GM11168 (cell line): Measurements from ENCODE around the gene NKX2-3.

Source experiments
- in situ Hi-C: fragments of 300-500 bp; cut with MboI; formaldehyde crosslinking; loops from one replicate; pipeline ENCODE4 v1.12.0; 2022; ENCODE audit warnings: low sequenced_read_pairs; ENCODE audit not compliant: unreplicated experiment

NKX2-3 gene

GRCh38 chr10:99532687-99533495, at the start of gene NKX2-3:
Gene NKX2-3, plus strand, starts transcription at chr10:99532942. Its CDS starts 190 bp downstream, at chr10:99533132.
- in situ Hi-C loops: no loop called here

GRCh38 chr10:99484626-99485581, 47.8 kb upstream of the NKX2-3 start:
- in situ Hi-C loops: no loop called here

GRCh38 chr10:99487125-99487807, 45.5 kb upstream of the NKX2-3 start:
- in situ Hi-C loops: no loop called here

- in situ Hi-C loops: no loop called here
Measured at GRCh38 chr10:99489271-99489670, 43.5 kb upstream of the NKX2-3 start.

GRCh38 chr10:99497343-99498025, 35.3 kb upstream of the NKX2-3 start:
- in situ Hi-C loops: no loop called here

- in situ Hi-C loops: no loop called here
Measured at GRCh38 chr10:99506416-99506815, 26.3 kb upstream of the NKX2-3 start.

GRCh38 chr10:99507265-99507664, 25.5 kb upstream of the NKX2-3 start:
- in situ Hi-C loops: no loop called here

- in situ Hi-C loops: no loop called here
Measured at GRCh38 chr10:99513061-99513460, 19.7 kb upstream of the NKX2-3 start.

GRCh38 chr10:99519690-99520039, 13.1 kb upstream of the NKX2-3 start:
- in situ Hi-C loops: no loop called here

- in situ Hi-C loops: no loop called here
Measured at GRCh38 chr10:99520040-99520846, 12.5 kb upstream of the NKX2-3 start.

GRCh38 chr10:99520847-99521764, 11.6 kb upstream of the NKX2-3 start:
- in situ Hi-C loops: no loop called here

- in situ Hi-C loops: no loop called here
Measured at GRCh38 chr10:99521765-99522469, 10.8 kb upstream of the NKX2-3 start.

GRCh38 chr10:99522470-99523250, 10.1 kb upstream of the NKX2-3 start:
- in situ Hi-C loops: no loop called here

- in situ Hi-C loops: no loop called here
Measured at GRCh38 chr10:99523251-99523773, 9.4 kb upstream of the NKX2-3 start.

- in situ Hi-C loops: no loop called here
Measured at GRCh38 chr10:99524050-99524666, 8.6 kb upstream of the NKX2-3 start.

GRCh38 chr10:99524736-99525380, 7.9 kb upstream of the NKX2-3 start:
- in situ Hi-C loops: no loop called here
